Measurements from ENCODE around the gene DOLPP1. TPM values are rescaled to one million over a fixed set of nuclear protein-coding genes. Genes with fewer than 3 reads are reported as not detected.
A peak's percentile ranks its signal among the peaks of the same experiment; 100 is the strongest.

Gene DOLPP1
- polyA plus RNA-seq, 1 donor: 25.3 TPM

GRCh38 chr9:129074106-129074505 is 6.8 kb upstream of the DOLPP1 start:
- H3K9me3 ChIP-seq (ENCODE audit: control insufficient read depth, low read depth, low read length): peaks cover 2% of the 10 kb centered on the region
- WGBS (ENCODE audit: insufficient coverage, low lambda C conversion rate): no CpG with 5 or more reads among the region's 3 CpGs
- no peak overlapping the region for H3K27ac ChIP-seq (ENCODE audit: low read length)
- H3K4me1 ChIP-seq (ENCODE audit: control insufficient read depth, insufficient read depth, low read length): peaks cover 46% of the 10 kb centered on the region
- H3K27me3 ChIP-seq (ENCODE audit: control insufficient read depth, insufficient read depth, low read length): no peaks in the 10 kb centered on the region
- peaks cover 17% of the 10 kb centered on the region for H3K36me3 ChIP-seq (ENCODE audit: control insufficient read depth, insufficient read depth, low read length)
- no peak for DNase-seq
- H3K4me3 ChIP-seq (ENCODE audit: low read length): no peak overlapping the region

GRCh38 chr9:129075996-129076639 is 4.8 kb upstream of the DOLPP1 start:
- WGBS (ENCODE audit: insufficient coverage, low lambda C conversion rate): no CpG with 5 or more reads among the region's 16 CpGs
- H3K27ac ChIP-seq (ENCODE audit: low read length): peak overlapping the region; percentile 77

GRCh38 chr9:129076640-129077037 is 4.3 kb upstream of the DOLPP1 start:
- WGBS (ENCODE audit: insufficient coverage, low lambda C conversion rate): no CpG with 5 or more reads among the region's 11 CpGs
- H3K4me1 ChIP-seq (ENCODE audit: control insufficient read depth, insufficient read depth, low read length): peaks cover 40% of the 10 kb centered on the region
- peaks cover 2% of the 10 kb centered on the region for H3K9me3 ChIP-seq (ENCODE audit: control insufficient read depth, low read depth, low read length)
- no peak overlapping the region for H3K4me3 ChIP-seq (ENCODE audit: low read length)
- peak overlapping the region; percentile 77 for H3K27ac ChIP-seq (ENCODE audit: low read length)
- no peaks in the 10 kb centered on the region for H3K27me3 ChIP-seq (ENCODE audit: control insufficient read depth, insufficient read depth, low read length)
- no peaks in the 10 kb centered on the region for H3K36me3 ChIP-seq (ENCODE audit: control insufficient read depth, insufficient read depth, low read length)
- DNase-seq: no peak

More at GRCh38 chr9:129075996-129076639, 4.8 kb upstream of the DOLPP1 start:
- H3K4me1 ChIP-seq (ENCODE audit: control insufficient read depth, insufficient read depth, low read length): peaks cover 38% of the 10 kb centered on the region
- peak; percentile 82 to 91 for DNase-seq
- H3K4me3 ChIP-seq (ENCODE audit: low read length): no peak overlapping the region
- H3K9me3 ChIP-seq (ENCODE audit: control insufficient read depth, low read depth, low read length): peaks cover 2% of the 10 kb centered on the region
- H3K36me3 ChIP-seq (ENCODE audit: control insufficient read depth, insufficient read depth, low read length): peaks cover 2% of the 10 kb centered on the region
- H3K27me3 ChIP-seq (ENCODE audit: control insufficient read depth, insufficient read depth, low read length): no peaks in the 10 kb centered on the region

- no CpG with 5 or more reads among the region's 10 CpGs for WGBS (ENCODE audit: insufficient coverage, low lambda C conversion rate)
- H3K27me3 ChIP-seq (ENCODE audit: control insufficient read depth, insufficient read depth, low read length): no peaks in the 10 kb centered on the region
- peaks cover 46% of the 10 kb centered on the region for H3K4me1 ChIP-seq (ENCODE audit: control insufficient read depth, insufficient read depth, low read length)
- H3K9me3 ChIP-seq (ENCODE audit: control insufficient read depth, low read depth, low read length): peaks cover 2% of the 10 kb centered on the region
- no peak for DNase-seq
- no peaks in the 10 kb centered on the region for H3K36me3 ChIP-seq (ENCODE audit: control insufficient read depth, insufficient read depth, low read length)
- peak overlapping the region; percentile 77 for H3K27ac ChIP-seq (ENCODE audit: low read length)
- no peak overlapping the region for H3K4me3 ChIP-seq (ENCODE audit: low read length)
Observed at GRCh38 chr9:129077236-129077635, 3.7 kb upstream of the DOLPP1 start.

GRCh38 chr9:129078691-129079503 is 2.0 kb upstream of the DOLPP1 start:
- Histone ChIP-seq H3K9me3 (ENCODE audit: control insufficient read depth, low read depth, low read length) (peaks cover 2% of the 10 kb centered on the region), H3K4me3 (ENCODE audit: low read length) (no peak overlapping the region), H3K4me1 (ENCODE audit: control insufficient read depth, insufficient read depth, low read length) (peaks cover 55% of the 10 kb centered on the region), H3K27me3 (ENCODE audit: control insufficient read depth, insufficient read depth, low read length) (no peaks in the 10 kb centered on the region), H3K27ac (ENCODE audit: low read length) (peak overlapping the region; percentile 37), H3K36me3 (ENCODE audit: control insufficient read depth, insufficient read depth, low read length) (no peaks in the 10 kb centered on the region)
- no CpG with 5 or more reads among the region's 18 CpGs for WGBS (ENCODE audit: insufficient coverage, low lambda C conversion rate)
- peak in 1 of 2 donors; percentile 75 for DNase-seq

- Histone ChIP-seq H3K27me3 (ENCODE audit: control insufficient read depth, insufficient read depth, low read length) (no peaks in the 10 kb centered on the region), H3K36me3 (ENCODE audit: control insufficient read depth, insufficient read depth, low read length) (peaks cover 2% of the 10 kb centered on the region), H3K4me3 (ENCODE audit: low read length) (peak overlapping the region; percentile 83), H3K9me3 (ENCODE audit: control insufficient read depth, low read depth, low read length) (peaks cover 2% of the 10 kb centered on the region), H3K4me1 (ENCODE audit: control insufficient read depth, insufficient read depth, low read length) (peaks cover 55% of the 10 kb centered on the region), H3K27ac (ENCODE audit: low read length) (peak overlapping the region; percentile 60)
- WGBS (ENCODE audit: insufficient coverage, low lambda C conversion rate): no CpG with 5 or more reads among the region's 13 CpGs
- DNase-seq: no peak
Observed at GRCh38 chr9:129079829-129080228, 1.1 kb upstream of the DOLPP1 start.

GRCh38 chr9:129080298-129080600 is 662 bp upstream of the DOLPP1 start:
- no CpG with 5 or more reads among the region's 12 CpGs for WGBS (ENCODE audit: insufficient coverage, low lambda C conversion rate)

GRCh38 chr9:129081388-129081904 is 535 bp downstream of the DOLPP1 start:
- Histone ChIP-seq H3K9me3 (ENCODE audit: control insufficient read depth, low read depth, low read length) (no peaks in the 10 kb centered on the region), H3K4me3 (ENCODE audit: low read length) (peak overlapping the region; percentile 83), H3K4me1 (ENCODE audit: control insufficient read depth, insufficient read depth, low read length) (peaks cover 44% of the 10 kb centered on the region), H3K27ac (ENCODE audit: low read length) (peak overlapping the region; percentile 90), H3K27me3 (ENCODE audit: control insufficient read depth, insufficient read depth, low read length) (no peaks in the 10 kb centered on the region), H3K36me3 (ENCODE audit: control insufficient read depth, insufficient read depth, low read length) (peaks cover 18% of the 10 kb centered on the region)
- peak in 1 of 2 donors; percentile 73 for DNase-seq
- no CpG with 5 or more reads among the region's 30 CpGs for WGBS (ENCODE audit: insufficient coverage, low lambda C conversion rate)

More at GRCh38 chr9:129080298-129080600, 662 bp upstream of the DOLPP1 start:
- H3K9me3 ChIP-seq (ENCODE audit: control insufficient read depth, low read depth, low read length): peaks cover 2% of the 10 kb centered on the region
- peak overlapping the region; percentile 83 for H3K4me3 ChIP-seq (ENCODE audit: low read length)
- peak overlapping the region; percentile 60 for H3K27ac ChIP-seq (ENCODE audit: low read length)
- peaks cover 54% of the 10 kb centered on the region for H3K4me1 ChIP-seq (ENCODE audit: control insufficient read depth, insufficient read depth, low read length)
- no peaks in the 10 kb centered on the region for H3K27me3 ChIP-seq (ENCODE audit: control insufficient read depth, insufficient read depth, low read length)
- DNase-seq: no peak
- H3K36me3 ChIP-seq (ENCODE audit: control insufficient read depth, insufficient read depth, low read length): peaks cover 6% of the 10 kb centered on the region

GRCh38 chr9:129084087-129084486 is 3.2 kb downstream of the DOLPP1 start:
- H3K27ac ChIP-seq (ENCODE audit: low read length): no peak overlapping the region
- no peaks in the 10 kb centered on the region for H3K27me3 ChIP-seq (ENCODE audit: control insufficient read depth, insufficient read depth, low read length)
- H3K36me3 ChIP-seq (ENCODE audit: control insufficient read depth, insufficient read depth, low read length): peaks cover 38% of the 10 kb centered on the region
- whole genome bisulfite sequencing (ENCODE audit: insufficient coverage, low lambda C conversion rate): no CpG with 5 or more reads among the region's 7 CpGs
- no peak overlapping the region for H3K4me3 ChIP-seq (ENCODE audit: low read length)
- no peaks in the 10 kb centered on the region for H3K9me3 ChIP-seq (ENCODE audit: control insufficient read depth, low read depth, low read length)
- peaks cover 25% of the 10 kb centered on the region for H3K4me1 ChIP-seq (ENCODE audit: control insufficient read depth, insufficient read depth, low read length)
- DNase-seq: no peak

- no CpG with 5 or more reads among the region's 15 CpGs for WGBS (ENCODE audit: insufficient coverage, low lambda C conversion rate)
- DNase-seq: no peak
- H3K36me3 ChIP-seq (ENCODE audit: control insufficient read depth, insufficient read depth, low read length): peaks cover 54% of the 10 kb centered on the region
- H3K9me3 ChIP-seq (ENCODE audit: control insufficient read depth, low read depth, low read length): no peaks in the 10 kb centered on the region
- no peak overlapping the region for H3K27ac ChIP-seq (ENCODE audit: low read length)
- no peaks in the 10 kb centered on the region for H3K27me3 ChIP-seq (ENCODE audit: control insufficient read depth, insufficient read depth, low read length)
- no peak overlapping the region for H3K4me3 ChIP-seq (ENCODE audit: low read length)
- no peaks in the 10 kb centered on the region for H3K4me1 ChIP-seq (ENCODE audit: control insufficient read depth, insufficient read depth, low read length)
Observed at GRCh38 chr9:129089246-129089645, 8.3 kb downstream of the DOLPP1 start.

Measured in large intestine (tissue), 3 donors.